ENCODE measurements around the gene SH2D1B. TPM values are rescaled to one million over a fixed set of nuclear protein-coding genes. Genes with fewer than 3 reads are reported as not detected.

SH2D1B gene
- total and polyA plus RNA-seq, 9 of the 15 experiments (the other 6 are each of a cell fraction or from before 2014, with no cell fraction given), result 5.6 to 19.6 (median 9.7) TPM

DNA sequence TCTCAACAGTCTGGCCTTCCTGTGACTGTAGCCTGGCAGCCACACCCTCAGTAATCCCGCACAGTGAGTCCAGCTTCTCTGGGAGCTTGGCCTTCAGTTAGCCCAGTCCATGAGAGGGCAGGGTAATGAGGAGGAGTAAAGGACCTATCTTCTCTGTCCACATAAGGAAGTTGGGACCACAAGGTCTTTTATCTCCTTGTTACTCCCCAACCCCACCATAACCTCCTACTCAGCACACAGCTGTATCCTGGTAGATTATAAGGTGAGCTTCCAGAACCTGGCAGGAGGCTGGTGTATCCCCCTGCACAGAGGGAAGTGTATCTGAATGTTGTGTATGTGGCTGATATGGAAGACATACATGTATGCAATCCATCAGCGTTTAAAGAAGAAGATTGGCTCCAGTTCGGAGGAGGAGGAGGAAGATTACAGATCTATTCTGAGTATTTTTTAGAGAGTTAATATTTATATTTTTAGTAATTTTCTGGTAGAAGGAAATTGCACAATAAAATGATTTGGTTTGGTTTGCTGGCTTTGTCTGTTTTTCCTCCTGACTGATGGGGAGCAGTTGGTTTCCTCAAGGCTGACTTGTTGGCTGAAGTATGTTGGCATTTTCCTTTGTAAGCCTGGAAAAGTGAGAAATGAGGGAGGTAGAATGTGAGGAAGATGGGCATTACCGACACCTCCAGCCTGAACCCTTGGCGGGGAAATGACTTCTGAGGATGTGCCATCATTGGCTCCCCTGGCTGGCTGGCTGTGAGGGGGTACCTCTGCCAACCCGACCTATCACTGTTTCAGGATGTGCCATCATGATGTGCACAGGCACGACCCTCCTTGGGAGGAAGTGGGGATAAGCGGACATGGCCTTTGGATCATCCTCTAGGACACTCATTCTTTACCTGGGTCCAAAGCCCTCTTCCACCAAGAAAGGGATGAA is 25.4 kb downstream of the SH2D1B start (continued):
- TF ChIP-seq TEAD1 (CRISPR knock-in tag; IDR thresholded peaks at IDR 0.05), result peak in 1 of 2 experiments; percentile 61; a peak in 1 of 4 replicates
- TF ChIP-seq, protein P1, sequence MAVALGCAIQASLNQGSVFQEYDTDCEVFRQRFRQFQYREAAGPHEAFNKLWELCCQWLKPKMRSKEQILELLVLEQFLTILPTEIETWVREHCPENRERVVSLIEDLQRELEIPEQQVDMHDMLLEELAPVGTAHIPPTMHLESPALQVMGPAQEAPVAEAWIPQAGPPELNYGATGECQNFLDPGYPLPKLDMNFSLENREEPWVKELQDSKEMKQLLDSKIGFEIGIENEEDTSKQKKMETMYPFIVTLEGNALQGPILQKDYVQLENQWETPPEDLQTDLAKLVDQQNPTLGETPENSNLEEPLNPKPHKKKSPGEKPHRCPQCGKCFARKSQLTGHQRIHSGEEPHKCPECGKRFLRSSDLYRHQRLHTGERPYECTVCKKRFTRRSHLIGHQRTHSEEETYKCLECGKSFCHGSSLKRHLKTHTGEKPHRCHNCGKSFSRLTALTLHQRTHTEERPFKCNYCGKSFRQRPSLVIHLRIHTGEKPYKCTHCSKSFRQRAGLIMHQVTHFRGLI (CRISPR knock-in tag; IDR thresholded peaks at IDR 0.05), result no peak
- TF ChIP-seq BMI1 (IDR thresholded peaks at IDR 0.05; ENCODE audit: low read length), result no peak
- TF ChIP-seq ZNF212 (CRISPR knock-in tag; IDR thresholded peaks at IDR 0.05), result no peak
- TF ChIP-seq, protein P2, sequence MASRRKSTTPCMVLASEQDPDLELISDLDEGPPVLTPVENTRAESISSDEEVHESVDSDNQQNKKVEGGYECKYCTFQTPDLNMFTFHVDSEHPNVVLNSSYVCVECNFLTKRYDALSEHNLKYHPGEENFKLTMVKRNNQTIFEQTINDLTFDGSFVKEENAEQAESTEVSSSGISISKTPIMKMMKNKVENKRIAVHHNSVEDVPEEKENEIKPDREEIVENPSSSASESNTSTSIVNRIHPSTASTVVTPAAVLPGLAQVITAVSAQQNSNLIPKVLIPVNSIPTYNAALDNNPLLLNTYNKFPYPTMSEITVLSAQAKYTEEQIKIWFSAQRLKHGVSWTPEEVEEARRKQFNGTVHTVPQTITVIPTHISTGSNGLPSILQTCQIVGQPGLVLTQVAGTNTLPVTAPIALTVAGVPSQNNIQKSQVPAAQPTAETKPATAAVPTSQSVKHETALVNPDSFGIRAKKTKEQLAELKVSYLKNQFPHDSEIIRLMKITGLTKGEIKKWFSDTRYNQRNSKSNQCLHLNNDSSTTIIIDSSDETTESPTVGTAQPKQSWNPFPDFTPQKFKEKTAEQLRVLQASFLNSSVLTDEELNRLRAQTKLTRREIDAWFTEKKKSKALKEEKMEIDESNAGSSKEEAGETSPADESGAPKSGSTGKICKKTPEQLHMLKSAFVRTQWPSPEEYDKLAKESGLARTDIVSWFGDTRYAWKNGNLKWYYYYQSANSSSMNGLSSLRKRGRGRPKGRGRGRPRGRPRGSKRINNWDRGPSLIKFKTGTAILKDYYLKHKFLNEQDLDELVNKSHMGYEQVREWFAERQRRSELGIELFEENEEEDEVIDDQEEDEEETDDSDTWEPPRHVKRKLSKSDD (conservative IDR thresholded peaks at IDR 0.05; ENCODE audit: low read length), result no peak
- no peak for TF ChIP-seq EHMT2 (IDR thresholded peaks at IDR 0.05)
- TF ChIP-seq, protein P3, sequence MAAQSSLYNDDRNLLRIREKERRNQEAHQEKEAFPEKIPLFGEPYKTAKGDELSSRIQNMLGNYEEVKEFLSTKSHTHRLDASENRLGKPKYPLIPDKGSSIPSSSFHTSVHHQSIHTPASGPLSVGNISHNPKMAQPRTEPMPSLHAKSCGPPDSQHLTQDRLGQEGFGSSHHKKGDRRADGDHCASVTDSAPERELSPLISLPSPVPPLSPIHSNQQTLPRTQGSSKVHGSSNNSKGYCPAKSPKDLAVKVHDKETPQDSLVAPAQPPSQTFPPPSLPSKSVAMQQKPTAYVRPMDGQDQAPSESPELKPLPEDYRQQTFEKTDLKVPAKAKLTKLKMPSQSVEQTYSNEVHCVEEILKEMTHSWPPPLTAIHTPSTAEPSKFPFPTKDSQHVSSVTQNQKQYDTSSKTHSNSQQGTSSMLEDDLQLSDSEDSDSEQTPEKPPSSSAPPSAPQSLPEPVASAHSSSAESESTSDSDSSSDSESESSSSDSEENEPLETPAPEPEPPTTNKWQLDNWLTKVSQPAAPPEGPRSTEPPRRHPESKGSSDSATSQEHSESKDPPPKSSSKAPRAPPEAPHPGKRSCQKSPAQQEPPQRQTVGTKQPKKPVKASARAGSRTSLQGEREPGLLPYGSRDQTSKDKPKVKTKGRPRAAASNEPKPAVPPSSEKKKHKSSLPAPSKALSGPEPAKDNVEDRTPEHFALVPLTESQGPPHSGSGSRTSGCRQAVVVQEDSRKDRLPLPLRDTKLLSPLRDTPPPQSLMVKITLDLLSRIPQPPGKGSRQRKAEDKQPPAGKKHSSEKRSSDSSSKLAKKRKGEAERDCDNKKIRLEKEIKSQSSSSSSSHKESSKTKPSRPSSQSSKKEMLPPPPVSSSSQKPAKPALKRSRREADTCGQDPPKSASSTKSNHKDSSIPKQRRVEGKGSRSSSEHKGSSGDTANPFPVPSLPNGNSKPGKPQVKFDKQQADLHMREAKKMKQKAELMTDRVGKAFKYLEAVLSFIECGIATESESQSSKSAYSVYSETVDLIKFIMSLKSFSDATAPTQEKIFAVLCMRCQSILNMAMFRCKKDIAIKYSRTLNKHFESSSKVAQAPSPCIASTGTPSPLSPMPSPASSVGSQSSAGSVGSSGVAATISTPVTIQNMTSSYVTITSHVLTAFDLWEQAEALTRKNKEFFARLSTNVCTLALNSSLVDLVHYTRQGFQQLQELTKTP (IDR thresholded peaks at IDR 0.05; ENCODE audit: low read depth in 1 of 2, partially characterized antibody in 2 of 2), result no peak
- no peak for TF ChIP-seq KAT2B (IDR thresholded peaks at IDR 0.05; ENCODE audit: low read depth, low read length)
- TF ChIP-seq TCF7L2 (IDR thresholded peaks at IDR 0.05; ENCODE audit: low read depth, low read length), result no peak
- no peak for TF ChIP-seq PRMT5 (CRISPR knock-in tag; IDR thresholded peaks at IDR 0.05)
- TF ChIP-seq SIX5 (IDR thresholded peaks at IDR 0.05; ENCODE audit: borderline replicate concordance in 1 of 2, insufficient read depth in 1 of 2, low read depth in 1 of 2, low read length in 2 of 2), result no peak
- TF ChIP-seq TBP (optimal IDR thresholded peaks at IDR 0.05; ENCODE audit: low read depth, low read length), result peak; percentile 30
- TF ChIP-seq, protein P4, sequence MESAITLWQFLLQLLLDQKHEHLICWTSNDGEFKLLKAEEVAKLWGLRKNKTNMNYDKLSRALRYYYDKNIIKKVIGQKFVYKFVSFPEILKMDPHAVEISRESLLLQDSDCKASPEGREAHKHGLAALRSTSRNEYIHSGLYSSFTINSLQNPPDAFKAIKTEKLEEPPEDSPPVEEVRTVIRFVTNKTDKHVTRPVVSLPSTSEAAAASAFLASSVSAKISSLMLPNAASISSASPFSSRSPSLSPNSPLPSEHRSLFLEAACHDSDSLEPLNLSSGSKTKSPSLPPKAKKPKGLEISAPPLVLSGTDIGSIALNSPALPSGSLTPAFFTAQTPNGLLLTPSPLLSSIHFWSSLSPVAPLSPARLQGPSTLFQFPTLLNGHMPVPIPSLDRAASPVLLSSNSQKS (CRISPR knock-in tag; IDR thresholded peaks at IDR 0.05), result no peak
- TF ChIP-seq, protein P5, sequence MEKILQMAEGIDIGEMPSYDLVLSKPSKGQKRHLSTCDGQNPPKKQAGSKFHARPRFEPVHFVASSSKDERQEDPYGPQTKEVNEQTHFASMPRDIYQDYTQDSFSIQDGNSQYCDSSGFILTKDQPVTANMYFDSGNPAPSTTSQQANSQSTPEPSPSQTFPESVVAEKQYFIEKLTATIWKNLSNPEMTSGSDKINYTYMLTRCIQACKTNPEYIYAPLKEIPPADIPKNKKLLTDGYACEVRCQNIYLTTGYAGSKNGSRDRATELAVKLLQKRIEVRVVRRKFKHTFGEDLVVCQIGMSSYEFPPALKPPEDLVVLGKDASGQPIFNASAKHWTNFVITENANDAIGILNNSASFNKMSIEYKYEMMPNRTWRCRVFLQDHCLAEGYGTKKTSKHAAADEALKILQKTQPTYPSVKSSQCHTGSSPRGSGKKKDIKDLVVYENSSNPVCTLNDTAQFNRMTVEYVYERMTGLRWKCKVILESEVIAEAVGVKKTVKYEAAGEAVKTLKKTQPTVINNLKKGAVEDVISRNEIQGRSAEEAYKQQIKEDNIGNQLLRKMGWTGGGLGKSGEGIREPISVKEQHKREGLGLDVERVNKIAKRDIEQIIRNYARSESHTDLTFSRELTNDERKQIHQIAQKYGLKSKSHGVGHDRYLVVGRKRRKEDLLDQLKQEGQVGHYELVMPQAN (IDR thresholded peaks at IDR 0.05; ENCODE audit: borderline replicate concordance), result no peak
- TF ChIP-seq MCM7 (IDR thresholded peaks at IDR 0.05), result no peak
